Spleen (tissue), 7 donors: ENCODE measurements around the gene NAT10.

Source experiments
- CTCF ChIP-seq, 11 experiments: fragments of 200-600 bp in 7 of 11; fragments of 450-650 bp in 4 of 11; sonication (generic) in 4 of 11; IDR thresholded peaks in 8 of 11; conservative IDR thresholded peaks in 3 of 11; 1 replicate in 7 of 11; 2 replicates in 4 of 11; pipeline versions ENCODE4 v1.4.0 to v1.8.0; 2016 to 2021; ENCODE audit warnings: antibody characterized with exemption in 11 of 11, inconsistent platforms in 4 of 11, mild to moderate bottlenecking in 1 of 11
- POLR2AphosphoS5 ChIP-seq, 3 donors: sonication (generic); formaldehyde crosslinking; IDR thresholded peaks; one replicate each; pipeline ENCODE4 v1.5.1; 2017; ENCODE audit warnings: antibody characterized with exemption in 3 of 3
- donor health status: DM: no; HTN: no; CAD: no; lungs with moderate emphysema.
- donor health status: DM: no; HTN: no; CAD: no.
- donor health status: DM: no; HTN: no; CAD: no.

GRCh38 chr11:34146866-34147265 is 41.4 kb downstream of the NAT10 start:
- TF ChIP-seq CTCF (IDR thresholded peaks at IDR 0.05 in 8 of 11, conservative IDR thresholded peaks at IDR 0.05 in 3 of 11) (no peak), POLR2AphosphoS5 (IDR thresholded peaks at IDR 0.05) (no peak)
